GM10266 (cell line): ENCODE data around the gene WDR26.
"Not testable (repeated sequence)": the region's sequence is repeated elsewhere in the genome, so short reads cannot be mapped to it uniquely, and the experiment has no call there.

ENCODE experiments used
- DNase-seq: peaks from one replicate; pipeline ENCODE4 v3.0.0; 2012; ENCODE audit errors: extremely low spot score
- CTCF ChIP-seq: IDR thresholded peaks from 2 replicates; pipeline ENCODE4 v1.5.1; 2012; ENCODE audit warnings: mild to moderate bottlenecking, low read depth; ENCODE audit not compliant: control insufficient read depth, insufficient read depth; ENCODE audit errors: missing control alignments

The WDR26 gene

GRCh38 chr1:224353975-224354925 lies 80.3 kb downstream of the WDR26 start:
- no peak for TF ChIP-seq CTCF
- DNase-seq = no peak

- not testable (repeated sequence) for DNase-seq
Observed at GRCh38 chr1:224352436-224353085, 82.0 kb downstream of the WDR26 start.

- DNase-seq = not testable (repeated sequence)
Observed at GRCh38 chr1:224349716-224350115, 84.9 kb downstream of the WDR26 start.

GRCh38 chr1:224348137-224348536 lies 86.5 kb downstream of the WDR26 start:
- DNase-seq = no peak
- no peak for TF ChIP-seq CTCF

GRCh38 chr1:224343679-224344078 lies 90.9 kb downstream of the WDR26 start:
- DNase-seq = no peak
- no peak for TF ChIP-seq CTCF

- not testable (repeated sequence) for DNase-seq
Observed at GRCh38 chr1:224340453-224341384, 93.9 kb downstream of the WDR26 start.

- no peak for DNase-seq
- no peak for TF ChIP-seq CTCF
Observed at GRCh38 chr1:224339442-224340033, 95.1 kb downstream of the WDR26 start.

GRCh38 chr1:224338150-224338838 lies 96.3 kb downstream of the WDR26 start:
- no peak for TF ChIP-seq CTCF
- DNase-seq = no peak
